HG03469 (cell line): ENCODE results near the gene ODF4.

Experiments
- ATAC-seq: cut with Tn5 transposase; IDR thresholded peaks from one replicate; pipeline ENCODE4 v1.9.1; 2021; ENCODE audit warnings: mild to moderate bottlenecking, moderate library complexity, moderate number of reproducible peaks; ENCODE audit not compliant: unreplicated experiment

ODF4 gene, protein sequence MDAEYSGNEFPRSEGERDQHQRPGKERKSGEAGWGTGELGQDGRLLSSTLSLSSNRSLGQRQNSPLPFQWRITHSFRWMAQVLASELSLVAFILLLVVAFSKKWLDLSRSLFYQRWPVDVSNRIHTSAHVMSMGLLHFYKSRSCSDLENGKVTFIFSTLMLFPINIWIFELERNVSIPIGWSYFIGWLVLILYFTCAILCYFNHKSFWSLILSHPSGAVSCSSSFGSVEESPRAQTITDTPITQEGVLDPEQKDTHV

DNA sequence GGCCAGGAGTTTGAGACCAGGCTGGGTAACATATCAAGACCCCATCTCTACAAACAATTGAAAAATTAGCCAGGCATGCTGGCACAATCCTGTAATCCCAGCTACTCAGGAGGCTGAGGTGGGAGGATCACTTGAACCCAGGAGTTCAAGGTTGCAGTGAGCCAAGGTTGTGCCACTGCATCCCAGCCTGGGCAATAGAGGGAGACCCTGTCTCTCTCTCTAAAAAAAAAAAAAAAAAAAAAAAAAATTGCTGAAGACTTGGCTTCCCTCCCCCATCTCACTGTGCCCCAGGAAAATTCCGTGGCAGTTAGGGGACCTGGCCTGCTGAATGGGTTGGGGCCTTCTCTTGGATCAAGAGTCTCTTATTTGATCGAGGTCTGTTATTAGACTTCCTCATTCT, at the start of gene ODF4:
Gene ODF4 (plus strand): TSS at position 301 of the 400 bp plus-strand sequence. CDS start 212 bp downstream, outside the sequence.
- ATAC-seq = no peak

DNA sequence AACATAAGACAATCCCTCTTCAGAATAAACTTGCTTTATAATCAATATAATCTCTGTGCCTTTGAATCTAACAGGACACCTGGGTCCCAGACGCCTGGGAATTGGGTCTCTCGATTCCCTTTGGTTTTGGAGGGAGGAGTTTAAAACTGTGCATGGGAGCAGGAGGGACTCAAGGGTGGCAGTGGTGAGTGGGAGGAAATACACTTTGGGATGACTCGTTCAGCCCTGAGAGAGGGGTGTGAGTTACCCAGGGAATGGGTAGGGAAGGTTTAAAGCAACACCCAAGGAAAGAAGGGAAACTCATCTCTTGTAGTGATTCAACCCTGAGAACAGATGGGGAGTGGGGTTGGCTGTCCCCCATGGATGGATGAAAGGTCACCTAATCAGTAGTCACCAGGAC, 49.6 kb upstream of the ODF4 start:
- no peak for ATAC-seq

DNA sequence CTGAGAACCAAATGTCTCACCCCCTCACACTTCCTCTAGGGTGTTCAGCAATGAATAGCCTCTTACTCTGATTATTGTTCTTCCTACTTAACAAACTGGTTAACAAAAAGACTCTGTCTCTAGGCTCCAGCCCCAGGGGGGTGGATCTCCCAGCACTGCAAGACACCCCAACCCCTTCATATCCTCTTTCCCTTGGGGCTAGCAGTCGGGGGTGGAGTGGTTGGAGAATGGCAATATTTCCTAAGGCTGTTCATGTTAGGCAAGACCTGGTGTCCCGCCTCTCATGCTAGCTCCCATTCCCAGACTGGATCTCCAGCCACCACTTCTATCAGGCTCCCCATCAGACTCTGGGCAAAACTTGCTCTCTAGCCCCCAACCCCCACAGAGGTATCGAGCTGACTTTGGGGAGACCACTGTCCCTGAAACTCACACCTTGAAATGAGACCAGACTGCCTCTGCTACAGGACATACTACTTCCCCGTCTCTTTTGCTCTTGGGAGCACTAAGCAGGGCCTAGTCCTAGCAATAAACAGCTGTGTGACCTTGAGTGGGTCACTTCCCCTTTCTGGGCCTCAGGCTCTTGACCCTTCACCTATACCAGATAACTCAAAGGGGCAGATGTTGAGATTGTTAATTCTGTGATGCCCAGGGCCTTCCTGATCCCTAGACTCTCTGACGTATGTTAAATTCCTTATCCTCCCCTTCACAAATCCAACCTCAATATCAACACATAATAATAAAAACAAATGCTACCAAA, 46.8 kb upstream of the ODF4 start:
- no peak for ATAC-seq

DNA sequence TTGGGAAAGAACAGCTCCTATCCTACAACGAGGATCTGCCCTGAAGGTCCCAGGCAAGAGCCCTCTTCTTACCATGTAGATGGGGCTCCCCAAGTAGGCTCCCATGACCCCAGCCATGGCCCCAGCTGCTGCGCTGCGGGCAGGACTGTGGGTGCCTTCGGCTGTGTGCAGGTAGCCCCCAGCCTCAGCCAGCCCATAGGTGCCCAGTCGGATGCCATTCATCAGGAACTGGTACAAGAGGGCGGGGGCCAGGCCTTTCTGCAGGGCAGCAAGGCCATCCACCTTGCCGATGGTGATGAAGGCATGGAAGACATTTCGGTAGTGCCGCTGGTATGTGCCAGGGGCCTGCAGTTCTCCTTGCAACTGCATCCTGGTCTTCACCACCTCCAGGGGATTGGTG, 45.3 kb upstream of the ODF4 start:
- no peak for ATAC-seq

DNA sequence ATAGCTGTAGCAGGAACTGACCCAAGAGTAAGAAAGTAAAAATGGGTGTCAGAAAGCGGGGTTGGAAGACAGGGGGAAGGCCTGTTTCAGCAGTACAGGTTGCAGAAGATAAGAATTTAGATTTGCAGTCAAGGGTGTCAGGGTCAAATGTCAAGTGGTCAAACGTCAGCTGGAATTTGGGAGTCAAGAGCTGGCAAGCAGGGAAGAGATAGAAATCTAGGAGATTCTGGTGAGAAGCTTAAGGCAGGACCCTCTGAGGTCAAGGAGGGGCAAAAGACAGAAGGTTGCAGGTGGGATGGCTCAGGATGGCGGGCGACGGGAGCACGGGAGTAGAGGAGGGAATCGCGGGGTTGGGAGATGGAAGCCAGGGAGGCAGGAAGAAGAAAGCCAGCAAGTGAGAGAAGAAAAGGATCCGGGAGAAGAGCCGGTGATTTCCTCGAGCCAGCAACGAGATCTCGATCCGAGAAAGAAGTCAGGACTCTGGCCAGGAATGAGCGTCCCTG, 44.8 kb upstream of the ODF4 start:
- ATAC-seq = no peak

DNA sequence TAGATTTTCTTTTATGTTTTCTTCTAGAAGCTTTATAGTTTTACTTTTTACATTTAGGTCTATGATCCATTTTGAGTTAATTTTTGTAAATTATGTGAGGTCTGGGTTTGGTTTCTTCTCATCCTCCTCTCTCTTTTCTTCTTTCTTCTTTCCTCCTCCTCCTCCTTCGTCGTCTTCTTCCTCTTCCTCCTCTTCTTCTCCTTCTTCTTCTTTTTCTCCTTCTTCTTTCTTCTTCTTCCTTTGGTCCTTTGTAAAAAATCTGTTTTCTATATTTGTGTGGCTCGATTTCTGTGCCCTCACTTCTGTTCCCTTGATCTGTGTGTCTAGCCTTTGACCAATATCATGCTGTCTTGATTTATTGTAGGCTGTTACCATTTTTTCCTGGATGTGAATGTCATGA, 39.4 kb upstream of the ODF4 start:
- no peak for ATAC-seq

DNA sequence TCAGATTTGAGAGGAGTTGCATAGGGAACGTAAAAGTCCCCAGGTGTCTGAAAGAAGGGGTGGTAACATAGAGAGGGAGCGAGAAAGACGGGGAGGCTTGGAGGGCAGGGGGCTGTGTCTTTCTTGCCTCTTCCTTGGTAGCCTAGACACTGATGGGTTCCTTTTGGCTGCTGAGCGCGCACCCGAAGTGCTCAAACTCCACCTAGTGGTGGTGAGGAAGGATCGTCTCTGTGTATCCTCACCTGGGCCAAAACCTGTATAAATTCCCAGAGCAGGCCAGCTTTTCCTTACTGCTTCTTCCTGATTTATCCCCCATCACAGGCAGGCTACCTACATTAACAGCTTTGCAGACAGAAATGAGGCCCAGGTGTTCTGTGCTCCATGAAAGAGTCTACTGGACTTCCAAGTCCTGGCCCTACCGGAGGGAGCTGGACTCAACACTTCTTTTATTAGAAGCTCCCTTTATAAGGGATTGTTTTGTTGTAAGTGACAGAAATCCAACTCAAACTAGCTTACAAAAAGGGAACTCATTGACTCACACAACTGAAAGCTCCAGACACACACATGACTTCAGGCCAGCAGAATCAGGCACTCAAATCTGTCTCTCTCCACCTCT, 38.9 kb upstream of the ODF4 start:
- no peak for ATAC-seq

DNA sequence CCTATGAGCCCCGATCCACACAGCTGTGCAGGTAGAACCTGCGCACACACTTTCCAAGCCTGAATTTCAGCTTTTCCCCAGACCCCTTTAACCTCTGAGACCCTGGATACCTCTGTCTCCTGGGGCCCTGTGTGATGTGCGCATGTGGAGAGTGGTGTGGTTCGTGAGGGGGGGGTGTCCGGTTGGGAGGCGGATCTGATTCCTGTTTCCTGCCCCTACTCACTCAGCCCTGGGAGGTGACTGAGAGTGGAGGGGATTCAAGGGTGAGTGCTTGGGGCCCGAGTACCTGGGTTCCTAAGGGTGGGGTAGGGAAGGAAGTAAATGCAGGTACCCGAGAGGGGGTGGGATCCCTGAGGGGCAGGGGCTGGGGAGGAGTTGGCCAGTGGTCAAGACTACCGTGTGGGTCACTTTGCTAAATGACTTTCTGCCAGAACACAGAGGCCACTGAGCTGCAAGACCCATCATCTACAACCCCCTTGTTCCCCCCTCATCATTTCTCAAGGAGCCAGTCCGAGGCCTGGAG, 29.0 kb upstream of the ODF4 start:
- ATAC-seq = no peak

DNA sequence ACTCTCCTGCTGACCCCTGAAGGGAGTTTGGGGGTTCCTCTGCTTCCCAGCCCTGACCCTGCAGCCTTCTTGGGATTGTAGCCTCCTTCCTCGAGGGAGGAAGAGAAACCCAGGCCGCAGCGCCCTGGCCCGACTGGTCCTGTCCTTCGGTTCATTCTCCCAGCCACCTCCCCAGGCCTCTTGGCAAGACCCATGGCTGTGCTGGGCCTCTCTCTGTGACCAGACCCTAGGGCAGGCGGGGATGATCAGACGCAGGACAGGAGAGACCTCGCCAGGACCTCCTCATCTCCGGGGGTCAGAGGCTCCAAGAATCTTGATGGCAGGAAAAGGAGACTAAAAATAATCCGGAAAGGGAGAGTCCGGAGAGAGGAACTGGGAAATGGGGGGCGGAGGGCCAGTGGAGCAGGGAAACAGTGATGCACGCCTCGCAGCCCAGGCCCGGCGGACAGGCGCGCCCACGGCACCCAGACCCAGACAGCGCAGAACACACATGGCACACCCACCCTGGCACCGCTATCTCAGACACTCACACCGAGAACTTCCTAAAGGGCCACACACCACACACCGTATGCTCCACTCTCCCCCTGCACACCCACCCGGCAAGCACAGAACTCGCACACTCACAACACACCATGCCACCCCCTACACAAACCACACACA, 28.4 kb upstream of the ODF4 start:
- ATAC-seq = no peak

DNA sequence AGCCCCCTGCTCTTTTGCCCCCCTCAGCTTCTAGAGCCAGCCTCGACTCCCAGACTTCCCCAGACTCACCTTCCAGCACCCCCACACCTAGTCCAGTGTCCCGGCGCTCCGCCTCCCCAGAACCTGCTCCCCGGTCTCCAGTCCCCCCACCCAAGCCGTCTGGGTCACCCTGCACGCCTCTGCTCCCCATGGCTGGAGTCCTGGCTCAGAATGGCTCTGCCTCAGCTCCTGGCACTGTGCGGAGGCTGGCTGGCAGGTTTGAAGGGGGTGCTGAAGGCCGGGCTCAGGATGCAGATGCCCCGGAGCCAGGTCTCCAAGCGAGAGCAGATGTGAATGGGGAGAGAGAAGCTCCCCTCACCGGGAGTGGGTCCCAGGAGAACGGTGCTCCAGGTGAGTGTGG, 27.4 kb upstream of the ODF4 start:
- ATAC-seq = no peak

DNA sequence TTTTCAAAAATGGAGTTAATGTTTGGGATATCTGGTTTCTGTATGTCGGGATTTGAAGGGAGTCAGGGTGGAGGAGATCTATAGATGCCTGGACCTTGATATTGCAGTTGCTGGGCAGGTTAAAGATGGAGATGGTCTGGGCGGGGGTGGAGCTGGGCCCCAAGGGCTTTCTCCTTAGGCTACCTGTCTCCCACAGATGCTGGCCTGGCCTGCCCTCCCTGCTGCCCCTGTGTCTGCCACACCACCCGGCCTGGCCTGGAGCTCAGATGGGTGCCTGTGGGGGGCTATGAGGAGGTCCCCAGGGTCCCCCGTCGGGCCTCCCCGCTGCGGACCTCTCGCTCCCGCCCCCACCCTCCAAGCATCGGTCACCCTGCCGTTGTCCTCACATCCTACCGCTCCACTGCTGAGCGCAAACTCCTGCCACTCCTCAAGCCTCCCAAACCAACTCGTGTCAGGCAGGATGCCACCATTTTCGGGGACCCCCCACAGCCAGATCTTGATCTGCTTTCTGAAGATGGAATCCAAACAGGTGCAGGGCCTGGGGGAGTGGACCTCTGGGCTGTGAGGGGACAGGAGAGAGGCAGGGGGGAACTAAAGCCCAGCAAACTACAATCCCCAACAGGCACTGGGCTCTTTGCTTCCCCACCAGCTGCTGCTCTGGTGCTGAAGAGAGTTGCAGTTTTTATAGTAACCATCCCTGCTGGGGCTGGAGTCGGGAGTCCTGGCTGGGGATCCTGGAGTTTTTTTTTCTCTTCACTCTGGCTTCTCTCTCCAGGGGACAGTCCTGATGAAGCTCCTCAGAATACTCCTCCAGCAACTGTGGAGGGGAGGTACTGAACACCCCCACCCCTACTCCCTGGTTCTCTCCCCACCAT, 26.7 kb upstream of the ODF4 start:
- no peak for ATAC-seq

DNA sequence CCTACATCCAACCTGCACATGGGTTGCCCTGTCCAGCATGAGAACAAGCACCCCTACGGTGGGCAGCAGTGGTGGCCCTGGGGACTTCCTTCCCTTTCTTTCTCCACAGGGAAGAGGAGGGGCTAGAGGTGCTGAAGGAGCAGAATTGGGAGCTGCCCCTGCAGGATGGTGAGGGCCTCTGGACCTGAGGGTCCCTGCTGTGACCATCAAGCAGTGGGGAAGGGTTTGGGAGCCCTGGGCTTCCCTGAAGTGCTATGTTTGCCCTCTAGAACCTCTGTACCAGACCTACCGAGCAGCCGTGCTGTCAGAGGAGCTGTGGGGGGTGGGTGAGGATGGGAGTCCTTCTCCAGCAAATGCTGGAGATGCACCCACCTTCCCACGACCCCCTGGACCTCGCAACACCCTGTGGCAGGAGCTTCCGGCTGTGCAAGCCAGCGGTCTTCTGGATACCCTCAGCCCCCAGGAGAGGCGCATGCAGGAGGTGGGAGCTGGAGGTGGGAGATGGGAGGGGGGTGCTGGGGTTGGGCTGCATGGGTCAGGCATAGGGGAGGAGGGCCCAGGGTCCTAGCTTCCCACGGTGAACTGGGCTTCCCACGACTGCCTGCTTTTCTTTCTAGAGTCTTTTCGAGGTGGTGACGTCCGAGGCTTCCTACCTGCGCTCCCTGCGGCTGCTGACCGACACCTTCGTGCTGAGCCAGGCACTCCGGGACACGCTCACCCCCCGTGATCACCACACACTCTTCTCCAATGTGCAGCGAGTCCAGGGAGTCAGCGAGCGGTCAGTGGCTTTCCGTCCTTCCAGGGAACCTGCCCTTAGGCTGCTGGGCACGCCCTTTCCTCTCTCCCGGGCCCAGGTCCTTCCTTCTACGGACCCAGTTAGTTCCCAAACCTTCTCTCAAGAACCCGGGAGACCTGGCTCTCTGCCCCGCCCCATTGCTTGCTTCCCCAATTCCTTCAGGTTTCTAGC, 24.6 kb upstream of the ODF4 start:
- no peak for ATAC-seq

DNA sequence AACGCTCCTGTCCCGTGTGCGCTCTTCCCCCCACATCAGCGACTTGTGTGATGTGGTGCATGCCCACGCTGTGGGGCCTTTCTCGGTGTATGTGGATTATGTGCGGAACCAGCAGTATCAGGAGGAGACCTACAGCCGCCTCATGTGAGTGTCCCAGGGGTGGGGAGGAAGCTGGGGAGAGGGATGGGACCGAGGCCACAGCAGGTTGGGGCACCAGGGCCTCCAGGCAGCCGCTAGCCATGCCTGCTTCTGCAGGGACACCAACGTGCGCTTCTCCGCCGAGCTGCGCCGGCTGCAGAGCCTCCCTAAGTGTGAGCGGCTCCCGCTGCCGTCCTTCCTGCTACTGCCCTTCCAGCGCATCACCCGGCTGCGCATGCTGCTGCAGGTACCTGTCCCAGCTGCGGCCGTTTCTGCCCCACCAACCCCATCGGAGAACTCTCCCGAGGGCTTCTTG, 23.8 kb upstream of the ODF4 start:
- no peak for ATAC-seq

DNA sequence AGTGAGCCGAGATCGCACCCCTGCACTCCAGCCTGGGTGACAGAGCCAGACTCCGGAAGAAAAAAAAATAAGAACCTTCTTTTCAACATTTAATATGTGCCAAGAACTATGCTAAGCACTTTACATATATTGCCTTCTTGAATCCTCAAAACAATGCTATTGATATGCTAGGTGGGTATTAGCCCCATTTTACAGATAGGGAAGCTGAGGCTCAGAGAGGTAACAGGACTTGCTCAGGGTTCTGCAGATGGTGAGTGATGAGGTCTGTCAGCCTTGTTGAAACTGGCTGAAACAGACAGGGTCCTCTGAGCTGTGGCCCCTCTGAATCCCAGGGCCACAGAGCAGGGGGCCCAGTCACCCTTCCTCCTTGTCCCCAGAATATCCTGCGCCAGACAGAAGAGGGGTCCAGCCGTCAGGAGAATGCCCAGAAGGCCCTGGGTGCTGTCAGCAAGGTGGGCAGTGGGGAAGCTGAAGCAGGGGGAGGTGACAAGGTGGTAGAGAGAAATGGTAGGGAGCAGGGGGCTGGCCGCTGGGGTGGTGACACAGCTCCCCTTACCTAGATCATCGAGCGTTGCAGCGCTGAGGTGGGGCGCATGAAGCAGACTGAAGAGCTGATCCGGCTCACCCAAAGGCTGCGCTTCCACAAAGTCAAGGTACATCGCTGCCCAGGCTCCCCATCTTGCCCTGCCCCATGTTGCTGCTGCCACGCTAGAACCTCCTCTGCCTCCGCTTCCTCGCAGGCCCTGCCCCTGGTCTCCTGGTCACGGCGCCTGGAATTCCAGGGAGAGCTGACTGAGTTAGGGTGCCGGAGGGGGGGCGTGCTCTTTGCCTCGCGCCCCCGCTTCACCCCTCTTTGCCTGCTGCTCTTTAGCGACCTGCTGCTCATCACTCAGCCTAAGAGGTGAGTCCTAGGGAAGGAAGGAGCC, 21.4 kb upstream of the ODF4 start:
- no peak for ATAC-seq

DNA sequence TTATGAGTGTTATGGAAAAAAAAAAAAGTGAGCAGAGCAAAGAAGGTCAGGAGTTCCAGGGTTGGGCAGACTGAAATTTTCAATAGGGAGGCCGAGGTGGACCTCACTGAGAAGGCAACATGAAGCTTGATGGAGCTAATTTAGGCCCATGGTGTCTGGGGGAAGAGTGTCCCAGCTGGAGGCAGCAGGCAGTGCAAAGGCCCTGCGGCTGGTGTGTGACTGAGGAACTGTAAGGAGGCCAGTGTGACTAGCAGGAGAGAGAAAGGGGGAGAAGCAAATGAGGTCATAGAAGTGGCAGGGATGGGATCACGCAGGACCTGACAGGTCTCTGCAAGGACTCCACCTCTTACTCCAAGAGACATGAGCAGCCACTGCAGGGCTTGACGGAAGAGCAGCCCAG, 19.4 kb upstream of the ODF4 start:
- no peak for ATAC-seq

DNA sequence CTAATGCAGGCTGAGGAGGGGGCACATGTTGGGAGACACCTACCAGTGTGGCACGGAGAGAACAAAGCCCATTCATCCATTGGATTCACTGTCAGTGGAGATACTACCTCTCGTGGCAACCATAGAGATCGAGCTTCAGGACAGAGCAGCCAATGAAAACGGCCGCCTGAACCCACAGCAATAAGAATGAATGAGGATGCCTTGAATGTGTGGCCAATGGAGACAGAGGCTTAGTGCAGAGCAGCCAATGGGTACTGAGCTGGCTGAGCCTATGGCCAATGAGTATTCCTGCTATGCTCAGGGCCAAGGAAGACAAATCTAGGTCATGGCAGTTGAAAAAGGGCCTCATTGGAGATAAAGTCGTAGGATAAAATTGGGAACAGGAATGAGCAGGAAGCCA, 18.6 kb upstream of the ODF4 start:
- no peak for ATAC-seq

DNA sequence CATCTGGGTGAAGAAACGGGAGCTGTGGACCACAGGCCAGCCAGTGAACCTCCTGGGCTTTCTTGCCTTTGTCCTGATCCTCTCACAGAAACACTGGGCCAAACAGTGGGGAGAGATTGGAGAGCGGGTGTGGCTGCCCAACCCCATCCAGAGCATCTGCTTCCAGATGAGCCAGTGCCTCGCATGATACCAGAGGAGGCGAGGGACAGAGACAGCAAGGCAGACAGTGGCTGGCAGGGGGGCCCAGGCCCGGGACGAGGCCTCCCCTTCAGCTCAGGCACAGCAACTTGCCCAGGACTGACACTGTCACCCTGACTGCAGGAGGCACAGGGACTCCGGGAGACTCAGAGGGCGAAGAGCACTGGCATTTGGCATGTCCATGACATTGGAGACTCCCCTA, 17.6 kb upstream of the ODF4 start:
- no peak for ATAC-seq

DNA sequence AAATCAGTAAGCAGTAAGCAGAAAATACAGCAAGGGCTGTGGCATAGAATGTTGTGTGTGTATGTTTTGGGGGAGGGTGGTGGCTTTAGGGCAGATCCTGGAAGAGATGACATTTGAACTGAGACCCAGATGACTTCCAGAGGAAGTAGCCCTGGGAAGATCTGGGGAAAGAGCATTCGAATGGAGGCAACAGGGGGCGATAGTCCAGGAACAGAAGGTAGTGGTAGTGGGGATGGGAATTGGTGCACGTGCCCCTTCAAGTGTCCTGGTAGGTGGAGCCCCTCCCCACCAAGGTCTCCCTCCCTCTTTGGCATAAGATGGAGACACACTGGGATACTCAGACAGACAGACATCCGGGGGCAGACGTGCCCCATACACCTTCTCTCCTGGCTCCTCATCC, 15.5 kb upstream of the ODF4 start:
- no peak for ATAC-seq
